Left hindlimb (tissue), 1 donor: ENCODE results near the gene MRC2.
"Not testable (repeated sequence)": the region's sequence is repeated elsewhere in the genome, so short reads cannot be mapped to it uniquely, and the experiment has no call there.

Experiments
- DNase-seq: peaks from one replicate; pipeline ENCODE4 v3.0.0-alpha.2; 2018

Gene MRC2

GRCh38 chr17:62613095-62613494 is 14.4 kb upstream of the MRC2 start:
- DNase-seq: not testable (repeated sequence)

GRCh38 chr17:62614142-62614541 is 13.3 kb upstream of the MRC2 start:
- peak; percentile 87 for DNase-seq

GRCh38 chr17:62615503-62615902 is 12.0 kb upstream of the MRC2 start:
- no peak for DNase-seq

GRCh38 chr17:62616993-62617893 is 10.2 kb upstream of the MRC2 start:
- no peak for DNase-seq

GRCh38 chr17:62617894-62618472 is 9.5 kb upstream of the MRC2 start:
- peak; percentile 69 for DNase-seq

- DNase-seq: peak; percentile 62
These were observed 8.6 kb upstream of the MRC2 start for GRCh38 chr17:62618647-62619416.

- no peak for DNase-seq
These were observed 7.9 kb upstream of the MRC2 start for GRCh38 chr17:62619417-62620155.

GRCh38 chr17:62621223-62621622 is 6.2 kb upstream of the MRC2 start:
- no peak for DNase-seq

- no peak for DNase-seq
These were observed 2.1 kb upstream of the MRC2 start for GRCh38 chr17:62625184-62625869.

- DNase-seq: no peak
These were observed 1.6 kb upstream of the MRC2 start for GRCh38 chr17:62625870-62626200.

- peak; percentile 90 for DNase-seq
These were observed 701 bp upstream of the MRC2 start for GRCh38 chr17:62626719-62627218.

- DNase-seq: peak; percentile 86
These were observed 599 bp downstream of the MRC2 start for GRCh38 chr17:62627904-62628633.

- DNase-seq: peak; percentile 78
These were observed 1.5 kb downstream of the MRC2 start for GRCh38 chr17:62628831-62629555.

GRCh38 chr17:62629556-62630364 is 2.3 kb downstream of the MRC2 start:
- peak; percentile 66 for DNase-seq

- no peak for DNase-seq
These were observed 3.1 kb downstream of the MRC2 start for GRCh38 chr17:62630365-62631085.

- DNase-seq: no peak
These were observed 3.8 kb downstream of the MRC2 start for GRCh38 chr17:62631086-62631935.

GRCh38 chr17:62631936-62632924 is 4.8 kb downstream of the MRC2 start:
- DNase-seq: no peak
